Left cardiac atrium (tissue), 4 donors: Measurements from ENCODE around the gene FKBP10. TPM values are rescaled to one million over a fixed set of nuclear protein-coding genes. Genes with fewer than 3 reads are reported as not detected.
"Not testable (repeated sequence)": the region's sequence is repeated elsewhere in the genome, so short reads cannot be mapped to it uniquely, and the experiment has no call there.

Source experiments
- ATAC-seq, 2 donors: fragments of 200-7000 bp; cut with Tn5 transposase; one replicate each; pipeline ENCODE4 v1.9.1; 2020; ENCODE audit warnings: mild to moderate bottlenecking in 2 of 2, moderate library complexity in 2 of 2
- DNase-seq: peaks from one replicate; pipeline ENCODE4 v3.0.0-alpha.2; 2020
- intact Hi-C, 2 donors: fragments of 100-400 bp; cut with DNase I; formaldehyde crosslinking; loops; one replicate each; pipeline versions ENCODE4 v1.14.1 to v1.15.1; 2022 to 2023
- long read RNA-seq: library from polyadenylated mRNA; unstranded; transcript quantifications from one replicate; pipeline ENCODE4 v2.0.0, GENCODE V29; 2021
- total RNA-seq, 2 donors: library from RNA; stranded (reverse); fragmentation: NEBNext Ultra II Directional; extraction: Animal tissue kit (Norgen Biotek cat#: 25700); gene quantifications; one replicate each; pipeline ENCODE4 v1.2.1, GENCODE V29; 2021
- donor health status: DM: no; HTN: yes; CAD: no.
- donor health status: DM: no; HTN: yes; CAD: no; lungs with severe emphysema.
- donor health status: DM: yes; HTN: yes; CAD: no.
- donor health status: Dilated cardiomyopathy.

The FKBP10 gene
- total RNA-seq: 10 to 100 TPM; 33.0 to 47.3 TPM
- long read RNA-seq, partial matches to known transcripts: 0 of 6 reads
- long read RNA-seq, other reads (novel, unspliced or antisense): 2 of 6 reads

- peak; percentile 66 to 69 for ATAC-seq
- intact Hi-C loops: no loop called here
- DNase-seq: peak; percentile 83
These were observed at the start of gene FKBP10 for GRCh38 chr17:41812381-41813151. TSS of gene FKBP10 (plus strand) at chr17:41813004. CDS start at chr17:41813035, 31 bp downstream.

GRCh38 chr17:41763327-41763726, 49.5 kb upstream of the FKBP10 start:
- ATAC-seq (no peak), DNase-seq (no peak)
- intact Hi-C loops: no loop called here

- ATAC-seq (no peak), DNase-seq (no peak)
- intact Hi-C loops: no loop called here
These were observed 46.7 kb upstream of the FKBP10 start for GRCh38 chr17:41766135-41766534.

- DNase-seq: no peak
- intact Hi-C loops: no loop called here
- ATAC-seq: no peak
These were observed 45.3 kb upstream of the FKBP10 start for GRCh38 chr17:41767324-41768042.

GRCh38 chr17:41768682-41769288, 44.0 kb upstream of the FKBP10 start:
- intact Hi-C loops: no loop called here
- ATAC-seq: no peak
- no peak for DNase-seq

- intact Hi-C loops: no loop called here
- DNase-seq (no peak), ATAC-seq (no peak)
These were observed 43.4 kb upstream of the FKBP10 start for GRCh38 chr17:41769346-41769862.

- intact Hi-C loops: no loop called here
- ATAC-seq (no peak), DNase-seq (no peak)
These were observed 42.8 kb upstream of the FKBP10 start for GRCh38 chr17:41769985-41770384.

GRCh38 chr17:41771389-41772206, 41.2 kb upstream of the FKBP10 start:
- intact Hi-C loops: no loop called here
- no peak for ATAC-seq
- DNase-seq: no peak

GRCh38 chr17:41772218-41772585, 40.6 kb upstream of the FKBP10 start:
- ATAC-seq: no peak
- no peak for DNase-seq
- intact Hi-C loops: no loop called here

GRCh38 chr17:41772586-41773189, 40.1 kb upstream of the FKBP10 start:
- ATAC-seq (no peak), DNase-seq (no peak)
- intact Hi-C loops: no loop called here

- peak; percentile 16 to 70 for ATAC-seq
- intact Hi-C loops: no loop called here
- DNase-seq: peak; percentile 82
These were observed 39.6 kb upstream of the FKBP10 start for GRCh38 chr17:41773190-41773588.

- DNase-seq: no peak
- peak in 1 of 2 donors; percentile 19 for ATAC-seq
- intact Hi-C loops: no loop called here
These were observed 39.0 kb upstream of the FKBP10 start for GRCh38 chr17:41773731-41774193.

- no peak for DNase-seq
- ATAC-seq: peak in 1 of 2 donors; percentile 6
- intact Hi-C loops: no loop called here
These were observed 37.2 kb upstream of the FKBP10 start for GRCh38 chr17:41775394-41776226.

- ATAC-seq, DNase-seq, intact Hi-C loops: not testable (repeated sequence)
These were observed 36.4 kb upstream of the FKBP10 start for GRCh38 chr17:41776262-41776900.

- ATAC-seq (peak; percentile 53 to 75), DNase-seq (peak; percentile 69)
- intact Hi-C loops: no loop called here
These were observed 35.6 kb upstream of the FKBP10 start for GRCh38 chr17:41777157-41777573.

- peak; percentile 88 for DNase-seq
- ATAC-seq: peak; percentile 62 to 72
- intact Hi-C loops: no loop called here
These were observed 35.1 kb upstream of the FKBP10 start for GRCh38 chr17:41777574-41778188.

GRCh38 chr17:41779954-41780353, 32.9 kb upstream of the FKBP10 start:
- no peak for ATAC-seq
- intact Hi-C loops: no loop called here

More at GRCh38 chr17:41779954-41780353, 32.9 kb upstream of the FKBP10 start:
- DNase-seq: no peak
